IMR-90 (cell line): Measurements from ENCODE around the gene DOCK1. TPM values are rescaled to one million over a fixed set of nuclear protein-coding genes. Genes with fewer than 3 reads are reported as not detected.

Experiments
- ATAC-seq: fragments of 200-7000 bp; cut with Tn5 transposase; 2 replicates; pipeline ENCODE4 v1.9.1; 2020; ENCODE audit warnings: low read depth, mild to moderate bottlenecking, moderate library complexity
- BruUV-seq: library from RNA; stranded (reverse); fragments of 400-500 nt; replicated peaks from 2 replicates; lab custom pipeline; 2021; lab: Mats Ljungman, UMichigan
- CTCF ChIA-PET: fragments of 300-600 bp; formaldehyde crosslinking; extraction: SDS; loops from one replicate; lab custom pipeline; 2021; ENCODE audit warnings: antibody characterized with exemption; lab: Yijun Ruan, JAX
- POLR2A ChIA-PET: fragments of 300-600 bp; sonication (Branson Sonifier 250); formaldehyde crosslinking; loops from one replicate; lab custom pipeline; 2022; ENCODE audit warnings: antibody characterized with exemption; ENCODE audit not compliant: unreplicated experiment; lab: Charles Lee
- DNase-seq: peaks from one replicate; pipeline ENCODE4 v3.0.0; 2013
- H2AFZ ChIP-seq: replicated peaks from 2 replicates; pipeline ENCODE3; 2013; ENCODE audit warnings: low read length, mild to moderate bottlenecking; ENCODE audit not compliant: poor library complexity
- H2AK5ac ChIP-seq: 2 replicates; pipeline ENCODE4 v1.6.1; 2013; ENCODE audit warnings: low read depth, low read length, inconsistent platforms
- H2AK9ac ChIP-seq: replicated peaks from 2 replicates; pipeline ENCODE3; 2013; ENCODE audit warnings: mild to moderate bottlenecking, low read depth, low read length, moderate library complexity; ENCODE audit not compliant: poor library complexity
- H2BK120ac ChIP-seq: 2 replicates; pipeline ENCODE4 v1.6.1; 2013; ENCODE audit warnings: low read depth, low read length, inconsistent platforms
- H2BK15ac ChIP-seq: 3 replicates; pipeline ENCODE4 v1.6.1; 2013; ENCODE audit warnings: low read depth, low read length, inconsistent platforms
- H2BK20ac ChIP-seq: 2 replicates; pipeline ENCODE4 v1.6.1; 2013; ENCODE audit warnings: low read depth, mild to moderate bottlenecking, inconsistent platforms, low read length, moderate library complexity
- H2BK5ac ChIP-seq: 2 replicates; pipeline ENCODE4 v1.6.1; 2013; ENCODE audit warnings: mild to moderate bottlenecking, low read depth, low read length, inconsistent platforms; ENCODE audit not compliant: poor library complexity, severe bottlenecking
- H3K14ac ChIP-seq: replicated peaks from 2 replicates; pipeline ENCODE4 v1.6.1; 2013; ENCODE audit warnings: low read depth, low read length, inconsistent platforms
- H3K18ac ChIP-seq: 2 replicates; pipeline ENCODE4 v1.6.1; 2013; ENCODE audit warnings: low read depth, low read length, control low read depth
- H3K23ac ChIP-seq: 2 replicates; pipeline ENCODE4 v1.6.1; 2013; ENCODE audit warnings: low read depth, low read length, inconsistent platforms
- H3K27ac ChIP-seq: 2 replicates; pipeline ENCODE4 v1.5.1; 2013; ENCODE audit warnings: mild to moderate bottlenecking, control low read depth, low read length; ENCODE audit not compliant: insufficient read depth
- H3K27me3 ChIP-seq: 2 replicates; pipeline ENCODE4 v1.6.1; 2013; ENCODE audit warnings: low read length; ENCODE audit not compliant: control insufficient read depth, insufficient read depth
- H3K36me3 ChIP-seq: 2 replicates; pipeline ENCODE4 v1.6.1; 2013; ENCODE audit warnings: low read length, mixed read lengths; ENCODE audit not compliant: control insufficient read depth, insufficient read depth
- H3K4ac ChIP-seq: 2 replicates; pipeline ENCODE4 v1.6.1; 2013; ENCODE audit warnings: low read depth, low read length, inconsistent platforms
- H3K4me1 ChIP-seq: 2 replicates; pipeline ENCODE4 v1.6.1; 2013; ENCODE audit warnings: low read length, mixed read lengths; ENCODE audit not compliant: control insufficient read depth, insufficient read depth
- H3K4me2 ChIP-seq: 2 replicates; pipeline ENCODE4 v1.6.1; 2013; ENCODE audit warnings: low read depth, mild to moderate bottlenecking, control low read depth, low read length, moderate library complexity
- H3K4me3 ChIP-seq: 2 replicates; pipeline ENCODE4 v1.5.1; 2013; ENCODE audit warnings: low read depth, mild to moderate bottlenecking, control low read depth, low read length, moderate library complexity; ENCODE audit not compliant: insufficient read depth
- H3K56ac ChIP-seq: 2 replicates; pipeline ENCODE4 v1.6.1; 2013; ENCODE audit warnings: low read length, inconsistent platforms; ENCODE audit not compliant: insufficient read depth; ENCODE audit errors: extremely low read depth
- H3K79me1 ChIP-seq, 2 experiments: 2 replicates each; pipeline ENCODE4 v1.6.1; 2013; ENCODE audit warnings: low read length in 2 of 2, inconsistent platforms in 1 of 2, low read depth in 1 of 2
- H3K9ac ChIP-seq: 2 replicates; pipeline ENCODE4 v1.6.1; 2013; ENCODE audit warnings: low read depth, low read length, control low read depth
- H3K9me1 ChIP-seq: 2 replicates; pipeline ENCODE4 v1.6.1; 2013; ENCODE audit warnings: low read length, inconsistent platforms; ENCODE audit not compliant: insufficient read depth
- H3K9me3 ChIP-seq: 2 replicates; pipeline ENCODE4 v1.6.1; 2013; ENCODE audit warnings: low read length; ENCODE audit not compliant: control insufficient read depth, insufficient read depth
- H4K20me1 ChIP-seq: 2 replicates; pipeline ENCODE4 v1.6.1; 2013; ENCODE audit warnings: low read length, inconsistent platforms; ENCODE audit not compliant: insufficient read depth
- H4K5ac ChIP-seq: 2 replicates; pipeline ENCODE4 v1.6.1; 2013; ENCODE audit warnings: mild to moderate bottlenecking, low read depth, low read length, control low read depth
- H4K8ac ChIP-seq, 2 experiments: 2 replicates each; pipeline ENCODE4 v1.6.1; 2013; ENCODE audit warnings: low read depth in 2 of 2, low read length in 2 of 2, control low read depth in 1 of 2, inconsistent platforms in 1 of 2
- H4K91ac ChIP-seq: 2 replicates; pipeline ENCODE4 v1.6.1; 2013; ENCODE audit warnings: low read depth, low read length, inconsistent platforms; ENCODE audit not compliant: insufficient read depth
- CHD1 ChIP-seq: IDR thresholded peaks from 2 replicates; pipeline ENCODE4 v1.6.1; 2012; ENCODE audit warnings: low read depth, low read length, improper control_type of control experiment
- WGBS, 2 experiments: methylation state at CpG; one replicate each; pipeline versions ENCODE4 v1.1.5 to v1.1.7; 2013; ENCODE audit warnings: missing lambda C conversion rate in 2 of 2; ENCODE audit not compliant: insufficient read length in 1 of 2; ENCODE audit errors: extremely low coverage in 2 of 2; 5-methylcytosine and 5-hydroxymethylcytosine counted together
- dilution Hi-C: fragments of 300-500 bp; cut with HindIII; formaldehyde crosslinking; loops from one replicate; pipeline ENCODE4 v1.14.3; 2018; ENCODE audit warnings: low sequenced_read_pairs; ENCODE audit not compliant: unreplicated experiment
- in situ Hi-C: fragments of 300-500 bp; cut with MboI; formaldehyde crosslinking; loops from 3 replicates; pipeline ENCODE4 v1.14.3; 2019; ENCODE audit warnings: low sequenced_read_pairs, inconsistent platforms, mixed read lengths
- intact Hi-C: fragments of 100-400 bp; cut with micrococcal nuclease; formaldehyde crosslinking; loops from 2 replicates; pipeline ENCODE4 v1.10.0; 2022
- polyA plus RNA-seq, 3 experiments: library from polyadenylated mRNA; depleted of rRNA; stranded (reverse); fragments of >200 nt; gene quantifications; 2 replicates each; pipeline ENCODE4 v1.2.3, GENCODE V29; 2012; ENCODE audit warnings: low replicate concordance in 1 of 3
- total RNA-seq: library from RNA; depleted of rRNA; stranded (reverse); fragments of >200 nt; gene quantifications from 2 replicates; pipeline ENCODE4 v1.2.3, GENCODE V29; 2012

The DOCK1 gene
- total and polyA plus RNA-seq, 2 of the 4 experiments (the other 2 are of a cell fraction), result 28.2 to 71.0 TPM

DNA sequence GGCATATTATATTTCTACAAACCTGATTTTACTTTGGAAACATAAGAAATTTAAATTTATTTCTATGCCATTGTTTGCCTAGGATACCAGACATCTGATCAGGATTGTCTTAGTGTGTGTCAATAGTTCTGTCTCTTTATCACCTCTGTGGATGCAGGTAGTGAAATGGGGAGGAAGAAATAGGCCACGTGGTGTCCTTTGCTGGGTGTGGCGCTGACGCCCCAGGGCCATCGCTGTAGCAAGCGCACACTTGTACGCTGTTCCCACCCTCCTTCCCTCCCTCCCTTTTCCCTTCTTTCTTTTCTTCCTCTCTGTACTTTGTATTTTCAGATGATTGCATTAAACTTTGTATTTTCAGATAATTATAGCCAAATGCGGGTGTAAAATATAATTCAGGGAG, 5.0 kb downstream of the DOCK1 start:
- H2AFZ ChIP-seq, result no peak overlapping the region

More for the DNA sequence above, 5.0 kb downstream of the DOCK1 start:
- Histone ChIP-seq H3K36me3 (peaks cover 6% of the 10 kb centered on the region), H4K5ac (no peak overlapping the region), H4K20me1 (peaks cover 83% of the 10 kb centered on the region), H2AK5ac (no peak overlapping the region), H2BK20ac (no peak overlapping the region), H4K91ac (no peak overlapping the region), H3K18ac (no peak overlapping the region), H3K4me3 (no peak overlapping the region), H3K23ac (no peak overlapping the region), H3K27me3 (no peaks in the 10 kb centered on the region), H2BK5ac (no peak overlapping the region), H3K9me3 (0 out of 2 replicates have a peak, but pooled peaks cover 1% of the 10 kb centered on the region), H3K79me1 (peaks cover 34 to 87% of the 10 kb centered on the region in 2 experiments), H4K8ac (no peak overlapping the region), H3K4me1 (peaks cover 18% of the 10 kb centered on the region), H3K27ac (no peak overlapping the region), H2BK120ac (no peak overlapping the region), H3K4ac (no peak overlapping the region), H3K4me2 (no peak overlapping the region), H3K56ac (no peak overlapping the region), H3K14ac (no peak overlapping the region), H2BK15ac (no peak overlapping the region), H2AK9ac (no peak overlapping the region), H3K9me1 (peaks cover 38% of the 10 kb centered on the region), H3K9ac (no peak overlapping the region)
- TF ChIP-seq CHD1, result no peak
- POLR2A ChIA-PET, result no interaction called here
- DNase-seq (no peak), ATAC-seq (no peak)
- no CpG with 5 or more reads among the region's 7 CpGs for WGBS, 2 experiments
- CTCF ChIA-PET, result interaction anchor here (1.4 kb wide), 1 partner anchor 11 kb away, joined by 4 read pairs; no protein-coding TSS in a partner anchor
- in situ Hi-C loops (no loop called here), dilution Hi-C loops (no loop called here), intact Hi-C loops (no loop called here)
- BruUV-seq, result no TSS peak
